BJ (cell line): ENCODE results near the gene MS4A10. TPM values are rescaled to one million over a fixed set of nuclear protein-coding genes. Genes with fewer than 3 reads are reported as not detected.

Experiments used
- CTCF ChIA-PET: fragments of 350-600 bp; formaldehyde crosslinking; extraction: SDS; loops from one replicate; lab custom pipeline; 2021; ENCODE audit warnings: antibody characterized with exemption, inconsistent platforms; lab: Yijun Ruan, JAX
- POLR2A ChIA-PET: fragments of 300-600 bp; sonication (Branson Sonifier 250); formaldehyde crosslinking; extraction: SDS; loops from one replicate; lab custom pipeline; 2021; ENCODE audit warnings: antibody characterized with exemption; lab: Charles Lee
- DNase-seq: peaks from one replicate; pipeline ENCODE4 v3.0.0-alpha.2; 2011; ENCODE audit warnings: low read depth
- H3K27me3 ChIP-seq: 2 replicates; pipeline ENCODE4 v1.6.0; 2011; ENCODE audit warnings: low read length; ENCODE audit not compliant: control insufficient read depth, insufficient read depth
- H3K36me3 ChIP-seq: 2 replicates; pipeline ENCODE4 v1.5.1; 2011; ENCODE audit warnings: low read length; ENCODE audit not compliant: control insufficient read depth, insufficient read depth
- H3K4me3 ChIP-seq: 2 replicates; pipeline ENCODE4 v1.5.1; 2011; ENCODE audit warnings: low read depth, mild to moderate bottlenecking, control low read depth, low read length
- polyA plus RNA-seq: library from polyadenylated mRNA; depleted of rRNA; stranded (reverse); fragments of >200 nt; gene quantifications from 2 replicates; pipeline ENCODE4 v1.2.3, GENCODE V29; 2011
- TF ChIP-seq, protein P1 (sequence below): IDR thresholded peaks from 2 replicates; pipeline ENCODE4 v1.5.1; 2011; ENCODE audit warnings: low read depth, mild to moderate bottlenecking, control low read depth, inconsistent platforms, low read length, moderate library complexity; ENCODE audit not compliant: insufficient read depth

The MS4A10 gene
- polyA plus RNA-seq, 1 experiment = not detected

DNA sequence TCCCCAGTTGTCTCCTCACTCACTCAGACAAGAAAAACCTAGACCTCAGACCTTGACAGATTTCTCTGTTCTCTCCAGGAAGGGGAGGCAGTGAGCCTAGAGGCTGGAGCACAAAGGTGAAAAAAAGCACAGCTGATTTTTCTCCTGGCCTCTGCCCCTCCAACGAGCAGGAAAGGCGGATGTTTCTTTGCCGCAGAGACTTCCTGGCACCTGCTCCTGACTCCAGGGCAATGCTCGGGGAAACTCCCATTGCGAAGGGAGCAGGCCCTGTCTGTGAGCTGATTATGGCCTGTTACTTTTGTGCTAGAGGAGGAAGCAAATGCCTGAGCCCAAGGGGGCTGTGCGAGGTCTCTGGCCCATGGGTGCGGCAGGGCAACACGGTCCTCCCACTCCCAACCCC lies 25.4 kb downstream of the MS4A10 start:
- ChIA-PET CTCF (interaction anchor here (0.7 to 1.0 kb wide), 3 partner anchors 20 to 26 kb away, joined by 3 read pairs; no protein-coding TSS in a partner anchor), POLR2A (no interaction called here)
- Histone ChIP-seq H3K4me3 (no peak overlapping the region), H3K27me3 (peaks cover 1% of the 10 kb centered on the region), H3K36me3 (no peaks in the 10 kb centered on the region)
- TF ChIP-seq, protein P1, sequence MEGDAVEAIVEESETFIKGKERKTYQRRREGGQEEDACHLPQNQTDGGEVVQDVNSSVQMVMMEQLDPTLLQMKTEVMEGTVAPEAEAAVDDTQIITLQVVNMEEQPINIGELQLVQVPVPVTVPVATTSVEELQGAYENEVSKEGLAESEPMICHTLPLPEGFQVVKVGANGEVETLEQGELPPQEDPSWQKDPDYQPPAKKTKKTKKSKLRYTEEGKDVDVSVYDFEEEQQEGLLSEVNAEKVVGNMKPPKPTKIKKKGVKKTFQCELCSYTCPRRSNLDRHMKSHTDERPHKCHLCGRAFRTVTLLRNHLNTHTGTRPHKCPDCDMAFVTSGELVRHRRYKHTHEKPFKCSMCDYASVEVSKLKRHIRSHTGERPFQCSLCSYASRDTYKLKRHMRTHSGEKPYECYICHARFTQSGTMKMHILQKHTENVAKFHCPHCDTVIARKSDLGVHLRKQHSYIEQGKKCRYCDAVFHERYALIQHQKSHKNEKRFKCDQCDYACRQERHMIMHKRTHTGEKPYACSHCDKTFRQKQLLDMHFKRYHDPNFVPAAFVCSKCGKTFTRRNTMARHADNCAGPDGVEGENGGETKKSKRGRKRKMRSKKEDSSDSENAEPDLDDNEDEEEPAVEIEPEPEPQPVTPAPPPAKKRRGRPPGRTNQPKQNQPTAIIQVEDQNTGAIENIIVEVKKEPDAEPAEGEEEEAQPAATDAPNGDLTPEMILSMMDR = no peak
- DNase-seq = no peak

DNA sequence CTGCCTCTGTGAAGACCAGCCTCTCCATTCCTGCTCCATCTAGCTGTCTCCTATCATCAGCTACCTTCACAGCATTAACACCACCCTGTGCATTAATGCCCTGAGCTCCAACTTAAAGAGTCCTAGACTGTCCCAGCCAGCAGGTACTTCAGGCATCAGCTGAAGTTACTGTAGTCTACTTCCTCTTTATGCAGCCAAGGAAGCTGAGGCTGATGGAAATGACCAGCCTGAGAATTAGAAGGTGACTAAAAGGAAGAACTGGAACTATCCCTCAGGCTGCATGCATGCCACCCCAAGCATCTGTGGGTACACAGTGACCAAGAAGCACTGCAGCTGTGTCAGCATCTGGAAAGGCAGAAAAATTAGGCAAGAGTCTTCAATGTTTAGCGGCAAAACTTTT lies 28.2 kb downstream of the MS4A10 start:
- ChIA-PET POLR2A (no interaction called here), CTCF (no interaction called here)
- Histone ChIP-seq H3K27me3 (peaks cover 1% of the 10 kb centered on the region), H3K4me3 (no peak overlapping the region), H3K36me3 (no peaks in the 10 kb centered on the region)
- TF ChIP-seq, protein P1 = no peak
- no peak for DNase-seq

DNA sequence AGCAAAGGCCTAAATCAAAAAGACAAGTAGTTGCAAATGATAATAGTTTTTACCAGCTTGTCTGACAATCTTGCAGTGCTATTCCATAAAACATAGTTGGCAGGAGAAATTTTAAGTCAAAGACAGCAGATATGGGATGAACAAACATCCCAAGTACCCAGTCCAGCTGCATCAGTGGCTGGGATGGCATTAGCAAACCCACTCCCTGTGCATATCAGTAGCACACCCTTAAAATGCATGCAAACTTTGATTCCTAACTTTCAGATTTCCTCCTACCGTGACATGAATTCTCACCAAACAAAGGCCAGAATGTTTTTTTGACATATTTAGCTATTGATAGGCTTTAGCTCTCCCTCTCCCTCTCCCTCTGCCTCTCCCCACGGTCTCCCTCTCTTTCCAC lies 29.0 kb downstream of the MS4A10 start:
- peaks cover 1% of the 10 kb centered on the region for H3K27me3 ChIP-seq

DNA sequence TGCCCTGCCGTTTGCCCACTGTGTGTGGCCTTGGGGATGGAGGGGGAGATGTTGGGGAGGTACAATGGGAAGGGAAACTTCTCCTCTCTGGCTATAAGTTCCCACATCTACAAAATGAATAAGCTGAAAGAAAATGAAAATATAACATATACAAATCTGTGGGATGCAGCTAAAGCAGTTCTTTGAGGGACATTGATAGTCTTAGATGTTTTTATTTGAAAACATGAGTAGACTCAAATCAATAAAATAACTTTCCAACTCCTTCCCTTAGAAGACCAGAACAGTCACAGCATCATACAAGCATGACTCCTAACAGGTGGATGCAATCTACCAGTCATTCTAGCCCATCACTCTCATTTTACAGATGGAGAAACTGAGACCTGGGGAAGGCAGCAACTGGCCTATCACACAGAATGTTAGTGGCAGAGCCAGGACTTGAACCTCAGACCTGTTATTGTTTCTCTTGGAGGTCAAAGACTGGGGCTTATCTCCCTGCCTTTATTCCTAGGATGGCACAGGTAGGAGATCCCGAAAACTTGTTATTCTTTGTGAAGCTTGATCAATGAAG lies 31.5 kb downstream of the MS4A10 start:
- DNase-seq = no peak
- no peaks in the 10 kb centered on the region for H3K36me3 ChIP-seq
- H3K27me3 ChIP-seq = peaks cover 3% of the 10 kb centered on the region
- H3K4me3 ChIP-seq = no peak overlapping the region
- ChIA-PET CTCF (interaction anchor here (1.2 kb wide), 1 partner anchor 15 kb away, joined by 5 read pairs; no protein-coding TSS in a partner anchor), POLR2A (no interaction called here)
- TF ChIP-seq, protein P1 = no peak

More for the DNA sequence above, 29.0 kb downstream of the MS4A10 start:
- ChIA-PET POLR2A (no interaction called here), CTCF (no interaction called here)
- TF ChIP-seq, protein P1 = no peak
- H3K36me3 ChIP-seq = no peaks in the 10 kb centered on the region
- no peak overlapping the region for H3K4me3 ChIP-seq
- DNase-seq = no peak

DNA sequence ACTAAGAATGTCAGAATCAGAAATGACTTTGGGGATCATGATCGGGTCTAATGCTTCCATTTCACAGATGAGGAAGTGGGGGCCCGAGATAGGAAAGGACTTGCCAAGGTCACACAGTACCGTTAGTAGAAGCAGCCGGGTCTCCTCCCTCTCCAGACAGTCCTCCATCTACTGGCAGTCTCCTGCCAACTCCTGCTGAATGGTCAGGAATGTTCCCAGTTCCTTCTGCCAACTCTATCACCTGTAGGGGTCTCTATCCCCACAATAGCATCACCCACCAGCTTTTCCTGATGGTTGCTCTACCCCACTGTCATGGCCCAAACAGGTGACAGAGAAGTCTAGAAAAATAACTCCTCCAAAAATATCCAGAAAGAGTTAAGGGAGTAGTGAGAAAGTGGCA lies 32.9 kb downstream of the MS4A10 start:
- TF ChIP-seq, protein P1 = no peak
- no peak for DNase-seq
- ChIA-PET POLR2A (no interaction called here), CTCF (interaction anchor here (29.2 kb wide), 1 partner anchor 76 kb away, joined by 716 read pairs; the partner anchor contains the start of gene PRPF19)
- H3K36me3 ChIP-seq = no peaks in the 10 kb centered on the region
- peaks cover 4% of the 10 kb centered on the region; the same call in 1 of the 2 replicates for H3K27me3 ChIP-seq
- no peak overlapping the region for H3K4me3 ChIP-seq
